Endothelial cell of umbilical vein (primary cell): Measurements from ENCODE around the gene BRI3. TPM values are rescaled to one million over a fixed set of nuclear protein-coding genes. Genes with fewer than 3 reads are reported as not detected.

ENCODE experiments used
- BruUV-seq: library from RNA; stranded (reverse); fragments of 400-500 nt; replicated peaks from 2 replicates; lab custom pipeline; 2021; lab: Mats Ljungman, UMichigan
- CTCF ChIA-PET: fragments of 300-600, 350-600 bp; sonication (Branson Sonifier 250); formaldehyde crosslinking; loops from one replicate; lab custom pipeline; 2021; ENCODE audit warnings: antibody characterized with exemption, inconsistent platforms; lab: Charles Lee
- POLR2A ChIA-PET: fragments of 300-600, 350-600 bp; sonication (Branson Sonifier 250); formaldehyde crosslinking; loops from one replicate; lab custom pipeline; 2021; ENCODE audit warnings: antibody characterized with exemption, inconsistent platforms; lab: Charles Lee
- DNase-seq: peaks from one replicate; pipeline ENCODE4 v3.0.0-alpha.2; 2011; ENCODE audit warnings: low read depth, low spot score
- FAIRE-seq: peaks from 2 replicates; lab custom pipeline; 2011; peaks lifted over from hg19 to GRCh38; lab: Jason Lieb, UNC
- H2AFZ ChIP-seq: 2 replicates; pipeline ENCODE4 v1.6.0; 2012; ENCODE audit warnings: low read depth, low read length, control low read depth, inconsistent platforms
- H3K27ac ChIP-seq: 2 replicates; pipeline ENCODE4 v1.5.1; 2011; ENCODE audit warnings: low read depth, mild to moderate bottlenecking, control low read depth, low read length, moderate library complexity; ENCODE audit not compliant: insufficient read depth
- H3K27me3 ChIP-seq, 2 experiments: 2 replicates each; pipeline versions ENCODE4 v1.6.0 to v1.6.1; 2011; ENCODE audit warnings: low read length in 2 of 2, mixed read lengths in 1 of 2; ENCODE audit not compliant: control insufficient read depth in 2 of 2, insufficient read depth in 2 of 2
- H3K36me3 ChIP-seq, 2 experiments: 2 replicates in 1 of 2; 3 replicates in 1 of 2; pipeline ENCODE4 v1.5.1; 2011; ENCODE audit warnings: low read length in 2 of 2, mild to moderate bottlenecking in 1 of 2, moderate library complexity in 1 of 2; ENCODE audit not compliant: control insufficient read depth in 2 of 2, insufficient read depth in 2 of 2; ENCODE audit errors: extremely low read depth in 1 of 2
- H3K4me1 ChIP-seq: 3 replicates; pipeline ENCODE4 v1.5.1; 2011; ENCODE audit warnings: mild to moderate bottlenecking, low read length; ENCODE audit not compliant: control insufficient read depth, insufficient read depth; ENCODE audit errors: extremely low read depth
- H3K4me2 ChIP-seq: 2 replicates; pipeline ENCODE4 v1.6.1; 2011; ENCODE audit warnings: low read length, control low read depth, mixed read lengths; ENCODE audit not compliant: insufficient read depth
- H3K4me3 ChIP-seq, 3 experiments: fragments of 200-600 bp in 1 of 3; sonication (generic), shearing (Covaris generic) in 1 of 3; replicated peaks in 1 of 3; 2 replicates each; pipeline ENCODE4 v1.5.1; 2011 to 2016; ENCODE audit warnings: control low read depth in 3 of 3, low read length in 3 of 3, mild to moderate bottlenecking in 2 of 3, inconsistent platforms in 1 of 3, low read depth in 1 of 3, moderate library complexity in 1 of 3; ENCODE audit not compliant: insufficient read depth in 1 of 3
- H3K79me2 ChIP-seq: 2 replicates; pipeline ENCODE4 v1.6.0; 2012; ENCODE audit warnings: low read length, inconsistent platforms; ENCODE audit not compliant: control insufficient read depth, insufficient read depth
- H3K9ac ChIP-seq: replicated peaks from 2 replicates; pipeline ENCODE3; 2011; ENCODE audit warnings: low read length, control low read depth; ENCODE audit not compliant: insufficient read depth; ENCODE audit errors: extremely low read depth
- H3K9me1 ChIP-seq: replicated peaks from 3 replicates; pipeline ENCODE4 v1.6.0; 2011; ENCODE audit warnings: mild to moderate bottlenecking, low read length; ENCODE audit not compliant: control insufficient read depth, insufficient read depth; ENCODE audit errors: extremely low read depth
- H3K9me3 ChIP-seq: replicated peaks from 2 replicates; pipeline ENCODE4 v1.5.1; 2012; ENCODE audit warnings: low read length, inconsistent platforms; ENCODE audit not compliant: control insufficient read depth, insufficient read depth
- H4K20me1 ChIP-seq: replicated peaks from 2 replicates; pipeline ENCODE3; 2011; ENCODE audit warnings: mild to moderate bottlenecking, low read length; ENCODE audit not compliant: control insufficient read depth, insufficient read depth; ENCODE audit errors: extremely low read depth
- EZH2 ChIP-seq: IDR thresholded peaks from 2 replicates; pipeline ENCODE4 v1.6.1; 2012; ENCODE audit warnings: borderline replicate concordance, low read depth, mild to moderate bottlenecking, moderate library complexity, low read length, inconsistent platforms; ENCODE audit not compliant: severe bottlenecking
- FOS ChIP-seq: IDR thresholded peaks from 2 replicates; pipeline ENCODE4 v1.6.1; 2011; ENCODE audit warnings: mild to moderate bottlenecking, low read length, moderate library complexity, borderline replicate concordance; ENCODE audit not compliant: insufficient read depth
- GATA2 ChIP-seq: IDR thresholded peaks from 2 replicates; pipeline ENCODE4 v1.7.0; 2011; ENCODE audit warnings: low read depth, mild to moderate bottlenecking, moderate library complexity, mixed read lengths, low read length; ENCODE audit not compliant: insufficient read length, insufficient read depth
- JUN ChIP-seq: IDR thresholded peaks from 2 replicates; pipeline ENCODE4 v1.6.1; 2011; ENCODE audit warnings: borderline replicate concordance, low read depth; ENCODE audit not compliant: insufficient read length, insufficient read depth
- MYC ChIP-seq: IDR thresholded peaks from one replicate; pipeline ENCODE4 v1.6.1; 2011; ENCODE audit warnings: mild to moderate bottlenecking, low read depth, low read length
- POLR2AphosphoS5 ChIP-seq: IDR thresholded peaks from 2 replicates; pipeline ENCODE4 v1.6.1; 2012; ENCODE audit warnings: low read depth, mild to moderate bottlenecking, control low read depth, low read length, moderate library complexity; ENCODE audit not compliant: insufficient read depth
- dilution Hi-C: fragments of 300-500 bp; cut with MboI; formaldehyde crosslinking; loops from one replicate; pipeline ENCODE4 v1.15.0; 2019; ENCODE audit warnings: low sequenced_read_pairs; ENCODE audit not compliant: extremely low pct_ligation_motif_present
- intact Hi-C: fragments of 100-400 bp; cut with micrococcal nuclease; formaldehyde crosslinking; loops from one replicate; pipeline ENCODE4 v1.10.0; 2022
- polyA plus RNA-seq, 4 experiments: library from polyadenylated mRNA; depleted of rRNA in 3 of 4; stranded (reverse) in 3 of 4; unstranded in 1 of 4; fragments of >200 nt; gene quantifications; 2 replicates each; pipeline versions ENCODE4 v1.2.1 to v1.2.3, GENCODE V29; 2011 to 2012; ENCODE audit warnings: missing spikeins in 1 of 4
- total RNA-seq: library from RNA; stranded (reverse); gene quantifications from 2 replicates; pipeline ENCODE4 v1.2.3, GENCODE V29; 2021
- TF ChIP-seq, protein P1 (sequence below), 2 donors: IDR thresholded peaks; 1 replicate in 1 of 2; 2 replicates in 1 of 2; pipeline ENCODE4 v1.5.1; 2011; ENCODE audit warnings: low read length in 2 of 2, mild to moderate bottlenecking in 2 of 2, moderate library complexity in 2 of 2, control low read depth in 1 of 2, inconsistent platforms in 1 of 2, low read depth in 1 of 2; ENCODE audit not compliant: insufficient read depth in 1 of 2; ENCODE audit errors: extremely low read depth in 1 of 2
- TF ChIP-seq, protein P2 (sequence below): IDR thresholded peaks from 2 replicates; pipeline ENCODE4 v1.6.1; 2011; ENCODE audit not compliant: insufficient read depth, insufficient read length

BRI3 gene
- total and polyA plus RNA-seq, 2 donors (not counting 3 experiments of a cell fraction or from before 2014, with no cell fraction given), result 214 to 317 TPM

DNA sequence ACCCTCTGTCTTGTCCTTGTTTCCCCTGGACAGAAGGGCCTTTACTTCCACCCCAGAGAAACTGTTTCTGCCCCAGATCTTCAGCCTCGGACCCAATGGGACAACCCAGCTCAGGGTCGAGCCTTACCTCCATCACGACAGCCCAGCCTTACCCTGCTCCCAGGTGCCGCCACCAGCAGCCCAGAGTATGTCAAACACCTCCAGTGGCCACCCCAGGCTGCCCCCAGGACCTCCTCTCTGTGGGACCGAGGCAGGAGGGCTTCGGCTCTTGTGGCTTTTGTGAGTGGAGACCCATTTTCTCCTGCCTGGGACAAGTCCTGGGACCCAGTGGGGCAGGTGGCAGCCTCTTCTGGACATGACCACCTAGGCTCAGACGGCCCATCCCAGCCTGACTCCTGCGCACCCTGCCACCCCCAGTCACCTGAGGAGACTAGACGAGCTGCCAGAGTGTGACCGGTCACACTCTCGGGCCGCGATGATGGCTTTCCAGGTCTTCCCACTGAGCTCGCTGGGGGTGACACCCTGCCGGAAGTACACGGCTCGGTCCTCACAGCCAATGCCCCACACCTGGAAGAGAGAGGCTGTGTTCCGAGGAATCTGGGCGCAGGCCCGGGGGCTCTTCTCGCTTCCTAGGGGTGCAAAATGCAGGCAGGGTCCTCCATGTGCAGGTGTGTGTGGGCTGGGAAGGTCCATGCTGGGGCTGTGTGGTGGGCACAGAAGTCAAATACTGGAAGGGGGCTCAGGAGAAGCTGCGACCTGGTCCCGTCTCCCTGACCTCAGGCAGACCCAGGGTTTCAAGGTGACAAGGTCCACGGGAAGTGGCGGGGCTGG lies 44.9 kb upstream of the BRI3 start:
- Histone ChIP-seq H3K27me3 (no peaks in the 10 kb centered on the region), H3K36me3 (peaks cover 5 to 36% of the 10 kb centered on the region in 2 experiments), H3K9me1 (no peaks in the 10 kb centered on the region), H3K9me3 (no peaks in the 10 kb centered on the region), H3K79me2 (no peaks in the 10 kb centered on the region), H3K4me3 (no peak overlapping the region), H4K20me1 (no peaks in the 10 kb centered on the region), H2AFZ (no peak overlapping the region), H3K9ac (no peak overlapping the region), H3K4me1 (no peaks in the 10 kb centered on the region), H3K27ac (no peak overlapping the region), H3K4me2 (no peak overlapping the region)
- POLR2A ChIA-PET, result interaction anchor here (0.6 kb wide), 1 partner anchor 20 kb away, joined by 3 read pairs; no protein-coding TSS in a partner anchor
- CTCF ChIA-PET, result no interaction called here
- FAIRE-seq, result no peak
- BruUV-seq, result no TSS peak
- intact Hi-C loops (no loop called here), dilution Hi-C loops (no loop called here)
- DNase-seq, result no peak
- TF ChIP-seq FOS (no peak), JUN (no peak), MYC (no peak), POLR2AphosphoS5 (no peak), GATA2 (no peak), EZH2 (no peak)
- TF ChIP-seq, protein P1, sequence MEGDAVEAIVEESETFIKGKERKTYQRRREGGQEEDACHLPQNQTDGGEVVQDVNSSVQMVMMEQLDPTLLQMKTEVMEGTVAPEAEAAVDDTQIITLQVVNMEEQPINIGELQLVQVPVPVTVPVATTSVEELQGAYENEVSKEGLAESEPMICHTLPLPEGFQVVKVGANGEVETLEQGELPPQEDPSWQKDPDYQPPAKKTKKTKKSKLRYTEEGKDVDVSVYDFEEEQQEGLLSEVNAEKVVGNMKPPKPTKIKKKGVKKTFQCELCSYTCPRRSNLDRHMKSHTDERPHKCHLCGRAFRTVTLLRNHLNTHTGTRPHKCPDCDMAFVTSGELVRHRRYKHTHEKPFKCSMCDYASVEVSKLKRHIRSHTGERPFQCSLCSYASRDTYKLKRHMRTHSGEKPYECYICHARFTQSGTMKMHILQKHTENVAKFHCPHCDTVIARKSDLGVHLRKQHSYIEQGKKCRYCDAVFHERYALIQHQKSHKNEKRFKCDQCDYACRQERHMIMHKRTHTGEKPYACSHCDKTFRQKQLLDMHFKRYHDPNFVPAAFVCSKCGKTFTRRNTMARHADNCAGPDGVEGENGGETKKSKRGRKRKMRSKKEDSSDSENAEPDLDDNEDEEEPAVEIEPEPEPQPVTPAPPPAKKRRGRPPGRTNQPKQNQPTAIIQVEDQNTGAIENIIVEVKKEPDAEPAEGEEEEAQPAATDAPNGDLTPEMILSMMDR (IDR thresholded peaks at IDR 0.05; ENCODE audit: extremely low read depth in 1 of 2, insufficient read depth in 1 of 2, low read depth in 1 of 2, low read length in 2 of 2), result no peak
- TF ChIP-seq, protein P2, sequence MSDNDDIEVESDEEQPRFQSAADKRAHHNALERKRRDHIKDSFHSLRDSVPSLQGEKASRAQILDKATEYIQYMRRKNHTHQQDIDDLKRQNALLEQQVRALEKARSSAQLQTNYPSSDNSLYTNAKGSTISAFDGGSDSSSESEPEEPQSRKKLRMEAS, result no peak
